Activated T-cell treated with anti-CD3 and anti-CD28 coated beads for 48 hours (primary cell): ENCODE measurements around the gene GRK3.
A peak's percentile ranks its signal among the peaks of the same experiment; 100 is the strongest.
"Not testable (repeated sequence)": the region's sequence is repeated elsewhere in the genome, so short reads cannot be mapped to it uniquely, and the experiment has no call there.

Experiments used
- DNase-seq: peaks from one replicate; pipeline ENCODE4 v3.0.0-alpha.2; 2020; ENCODE audit warnings: low read depth

Gene GRK3

GRCh38 chr22:25698978-25699377 is 134.5 kb downstream of the GRK3 start:
- no peak for DNase-seq

- DNase-seq: no peak
Observed at GRCh38 chr22:25701056-25701780, 136.7 kb downstream of the GRK3 start.

DNA sequence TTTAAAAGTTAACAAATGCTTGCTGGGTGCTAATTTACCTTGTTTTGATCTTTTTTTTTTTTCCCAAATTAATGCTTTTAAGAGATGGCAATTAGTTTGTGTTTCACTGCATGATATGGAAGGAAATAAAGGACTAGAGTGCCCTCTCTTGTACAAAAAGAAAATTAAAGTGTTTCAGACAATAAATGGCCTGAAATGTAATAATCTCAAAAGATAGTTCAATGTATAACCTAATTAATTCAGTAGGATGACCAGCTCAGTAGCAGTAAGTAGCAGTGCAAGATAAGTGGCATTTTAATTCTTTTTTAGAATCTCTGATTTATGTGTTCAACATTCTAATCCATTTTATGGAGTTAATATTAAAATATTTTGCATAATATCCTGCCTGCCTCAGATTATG is 137.6 kb downstream of the GRK3 start:
- no peak for DNase-seq

DNA sequence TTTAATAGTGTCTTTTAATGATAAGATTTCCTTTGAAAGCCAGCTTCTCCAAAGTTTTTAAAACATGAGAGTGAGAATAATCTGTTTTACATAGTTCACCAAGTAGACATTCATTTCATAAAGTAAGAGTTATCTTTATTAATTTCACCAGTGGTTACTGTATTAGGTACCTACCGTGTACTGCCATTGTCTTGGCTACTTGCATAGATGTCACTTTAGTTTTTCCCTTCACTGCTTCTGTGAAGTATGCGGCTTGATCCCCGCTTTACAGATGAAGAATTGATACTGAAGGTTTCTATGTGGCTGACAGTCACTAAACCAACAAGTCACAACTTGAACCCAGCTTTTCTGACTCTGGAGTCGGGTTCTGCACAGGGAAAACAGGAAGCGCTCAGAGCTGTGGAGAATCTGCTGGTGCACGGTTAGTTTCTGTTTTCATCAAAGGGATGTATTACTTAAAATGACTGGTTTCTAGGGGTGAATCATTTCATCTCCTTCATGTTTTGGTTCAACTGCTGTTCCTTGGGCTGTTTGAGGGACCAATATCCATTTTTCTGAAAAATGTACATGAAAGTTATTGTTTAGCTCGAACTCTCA is 138.2 kb downstream of the GRK3 start:
- peak; percentile 15 for DNase-seq

GRCh38 chr22:25704701-25705100 is 140.2 kb downstream of the GRK3 start:
- no peak for DNase-seq

DNA sequence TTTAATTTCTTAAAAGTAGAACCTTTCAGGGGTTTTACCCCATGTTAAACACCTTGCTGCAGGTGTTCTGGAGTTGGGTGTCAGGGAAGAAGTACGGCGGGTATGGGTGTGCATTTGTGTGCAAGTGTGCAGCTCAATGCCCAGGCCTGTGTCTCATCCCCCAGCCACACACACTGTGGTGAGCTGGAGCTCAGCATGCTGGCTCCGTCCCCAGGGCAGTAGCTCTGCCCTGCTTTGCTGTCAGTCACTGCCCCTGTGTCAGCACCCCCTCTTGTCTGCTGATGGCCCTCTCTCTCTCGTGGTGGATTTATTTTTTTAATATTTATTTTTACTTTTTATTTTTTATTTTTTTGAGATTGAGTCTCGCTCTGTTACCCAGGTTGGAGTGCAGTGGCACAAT is 141.7 kb downstream of the GRK3 start:
- DNase-seq: no peak

DNA sequence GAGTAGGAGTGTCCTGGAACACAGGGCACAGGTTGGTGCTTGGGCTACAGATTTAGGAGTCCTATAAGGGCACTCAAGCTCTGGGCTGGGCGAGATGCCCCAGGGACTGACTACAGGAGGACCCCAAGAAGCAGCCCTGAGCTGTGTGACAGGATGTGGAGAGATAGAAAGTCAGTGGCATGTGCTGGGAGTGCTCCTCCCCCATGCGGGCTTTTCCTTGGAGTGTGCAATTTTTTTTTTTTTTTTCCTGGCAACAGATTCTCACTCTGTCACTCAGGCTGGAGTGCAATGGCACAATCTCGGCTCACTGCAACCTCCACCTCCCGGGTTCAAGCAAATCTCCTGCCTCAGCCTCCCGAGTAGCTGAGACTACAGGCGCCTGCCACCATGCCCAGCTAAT is 144.0 kb downstream of the GRK3 start:
- DNase-seq: not testable (repeated sequence)

- DNase-seq: peak; percentile 23
Observed at GRCh38 chr22:25709758-25710157, 145.3 kb downstream of the GRK3 start.

DNA sequence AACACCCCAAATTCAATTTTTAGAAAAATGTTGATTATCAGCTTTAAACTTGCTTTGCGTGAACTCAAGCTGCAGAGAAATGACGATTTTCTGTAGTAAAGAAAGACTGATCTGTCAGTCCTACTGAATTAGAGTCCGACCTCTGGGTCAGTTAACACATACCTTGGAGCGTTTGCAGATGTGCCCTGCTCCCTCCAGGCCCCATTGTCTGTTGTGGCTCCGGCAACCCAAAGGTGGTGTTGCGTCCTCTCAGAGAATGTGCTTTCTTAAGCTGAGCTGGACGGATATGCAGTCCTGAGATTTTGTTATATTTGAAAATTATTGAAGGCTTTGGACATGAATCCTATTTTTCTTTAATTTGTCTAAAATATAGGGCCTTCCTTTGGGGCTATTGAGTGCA is 146.0 kb downstream of the GRK3 start:
- no peak for DNase-seq

- DNase-seq: no peak
Observed at GRCh38 chr22:25711491-25711890, 147.0 kb downstream of the GRK3 start.

DNA sequence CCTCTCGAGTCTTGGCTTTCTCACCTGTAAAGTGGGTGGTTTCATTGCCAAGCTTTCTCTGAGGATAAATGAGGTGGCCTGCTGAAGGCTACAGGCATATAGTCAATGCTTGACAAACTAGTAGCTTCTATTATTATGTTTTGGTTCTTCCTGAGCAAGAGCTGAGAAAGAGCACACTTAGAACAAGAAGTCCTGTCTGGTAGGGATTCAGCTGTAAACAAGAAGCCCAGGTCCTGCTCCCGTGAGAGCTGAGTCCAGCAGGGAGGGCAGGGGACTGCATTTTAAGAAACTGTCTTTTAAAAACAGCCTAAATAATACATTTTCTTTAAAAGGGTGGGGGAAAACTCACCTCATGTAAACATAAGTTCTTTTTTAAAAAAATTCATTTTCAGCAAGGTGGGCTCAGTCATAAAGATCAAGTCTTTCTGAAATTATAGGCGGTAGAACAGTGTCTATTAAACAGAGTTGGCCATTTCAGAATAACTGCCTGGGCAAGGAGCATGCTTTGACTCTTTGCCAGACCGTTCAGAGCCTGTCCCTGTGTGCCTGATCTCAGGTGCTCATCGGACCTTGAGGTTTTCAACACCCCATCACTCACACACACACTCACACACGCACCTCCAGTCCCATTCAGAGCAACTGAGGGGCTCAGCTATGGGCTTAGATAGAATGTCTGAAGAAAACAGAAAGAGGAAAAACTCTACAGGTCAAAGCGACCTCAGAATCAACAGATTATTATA is 148.4 kb downstream of the GRK3 start:
- DNase-seq: no peak

DNA sequence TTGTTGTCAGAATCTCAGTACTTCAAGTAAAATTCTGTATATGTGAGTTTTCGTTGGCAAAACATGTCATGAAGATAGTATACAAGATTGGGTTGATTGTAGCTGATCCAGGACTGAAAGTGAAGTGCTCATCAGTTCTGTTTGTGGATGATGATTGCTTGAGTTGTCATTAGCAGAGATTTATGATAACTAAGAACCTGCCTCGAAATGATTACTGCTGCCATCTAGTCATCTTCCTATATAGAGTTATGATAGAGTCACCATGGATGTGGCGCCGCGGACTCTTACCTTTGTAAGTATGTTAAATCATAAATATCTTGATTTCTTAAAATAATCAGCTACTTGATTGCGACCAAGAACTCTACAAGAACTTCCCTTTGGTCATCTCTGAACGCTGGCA is 149.6 kb downstream of the GRK3 start:
- DNase-seq: no peak

- DNase-seq: no peak
Observed at GRCh38 chr22:25714739-25715138, 150.3 kb downstream of the GRK3 start.

DNA sequence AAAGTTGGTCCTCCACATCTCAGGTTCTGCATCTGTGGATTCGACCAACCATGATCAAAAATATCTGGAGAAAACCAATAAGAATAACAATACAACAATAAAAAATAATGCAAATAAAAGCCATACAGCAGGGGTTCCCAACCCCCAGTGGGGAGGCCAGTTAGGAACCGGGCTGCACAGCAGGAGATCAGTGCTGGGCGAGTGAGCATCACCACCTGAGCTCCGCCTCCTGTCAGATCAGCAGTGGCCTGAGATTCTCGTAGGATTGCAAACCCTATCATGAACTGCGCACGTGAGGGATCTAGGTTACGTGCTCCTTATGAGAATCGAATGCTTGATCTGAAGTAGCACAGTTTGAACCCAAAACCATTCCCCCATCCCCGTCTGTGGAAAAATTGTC is 152.2 kb downstream of the GRK3 start:
- no peak for DNase-seq

DNA sequence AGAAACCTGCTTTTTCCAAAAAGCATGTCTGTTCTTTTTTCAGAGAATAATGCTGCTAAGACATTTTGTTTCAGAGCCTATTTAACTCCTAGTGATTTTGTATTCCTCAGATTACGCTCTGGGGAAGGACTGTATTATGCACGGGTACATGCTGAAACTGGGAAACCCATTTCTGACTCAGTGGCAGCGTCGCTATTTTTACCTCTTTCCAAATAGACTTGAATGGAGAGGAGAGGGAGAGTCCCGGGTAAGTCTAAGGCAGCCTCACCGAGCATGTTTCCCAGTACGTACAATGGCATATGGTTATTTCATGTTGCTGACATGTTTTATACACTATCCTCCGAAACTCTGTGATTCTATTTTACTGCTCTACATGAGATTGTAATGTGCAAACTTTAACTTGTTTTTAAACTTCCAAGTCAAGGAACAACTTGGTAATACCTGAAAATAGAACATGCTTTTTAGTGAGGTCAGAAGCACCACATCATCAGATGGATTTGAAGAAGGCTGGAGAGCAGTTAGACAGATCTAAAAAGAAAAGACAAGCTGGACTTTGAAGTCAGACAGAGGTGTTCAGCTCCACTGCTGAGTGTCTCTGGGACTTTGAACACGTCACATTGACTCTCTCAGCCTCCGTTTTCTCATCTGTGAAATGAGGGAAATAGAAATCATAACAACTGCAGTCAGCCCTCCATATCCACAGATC is 153.8 kb downstream of the GRK3 start:
- DNase-seq: no peak

GRCh38 chr22:25722223-25722622 is 157.7 kb downstream of the GRK3 start:
- DNase-seq: no peak

DNA sequence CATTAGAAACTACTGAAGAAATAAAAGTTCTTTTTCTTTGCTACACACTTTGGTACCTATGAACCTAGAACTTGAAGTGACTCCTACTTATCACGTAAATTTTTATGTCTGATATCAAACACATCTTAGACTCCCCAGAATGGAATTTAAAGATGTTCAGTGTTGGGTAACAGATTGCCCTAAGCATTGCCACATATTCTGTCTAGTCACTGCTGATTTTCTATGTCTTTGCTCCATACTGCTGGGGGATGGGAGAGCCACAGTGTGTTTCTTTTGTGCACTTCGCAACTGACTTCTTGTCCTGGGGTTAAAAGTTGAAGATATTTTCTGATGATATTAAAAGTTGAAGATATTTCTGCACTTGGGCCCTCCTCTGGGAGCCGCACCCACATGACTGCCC is 158.2 kb downstream of the GRK3 start:
- no peak for DNase-seq

GRCh38 chr22:25726241-25726640 is 161.8 kb downstream of the GRK3 start:
- DNase-seq: no peak

DNA sequence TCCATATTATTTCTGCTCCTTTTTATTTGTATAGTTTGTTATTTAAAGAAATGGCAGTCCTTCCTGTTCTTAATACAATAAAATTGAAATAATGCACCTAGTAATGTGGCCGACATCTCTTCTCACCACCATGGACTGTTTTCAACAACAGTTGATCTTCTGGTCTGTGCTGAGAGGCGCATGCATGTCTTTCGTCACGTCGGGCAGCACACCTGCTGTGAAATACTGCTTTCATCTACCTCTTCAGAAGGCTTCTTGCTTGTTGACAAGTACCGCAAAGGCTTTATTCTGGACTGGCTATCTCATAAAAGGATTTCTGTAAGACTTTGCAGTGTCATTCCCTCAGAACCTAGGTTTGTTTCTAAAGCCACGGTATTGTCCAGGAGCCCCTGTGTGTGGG is 163.6 kb downstream of the GRK3 start:
- no peak for DNase-seq

- DNase-seq: no peak
Observed at GRCh38 chr22:25729016-25729995, 164.8 kb downstream of the GRK3 start.

DNA sequence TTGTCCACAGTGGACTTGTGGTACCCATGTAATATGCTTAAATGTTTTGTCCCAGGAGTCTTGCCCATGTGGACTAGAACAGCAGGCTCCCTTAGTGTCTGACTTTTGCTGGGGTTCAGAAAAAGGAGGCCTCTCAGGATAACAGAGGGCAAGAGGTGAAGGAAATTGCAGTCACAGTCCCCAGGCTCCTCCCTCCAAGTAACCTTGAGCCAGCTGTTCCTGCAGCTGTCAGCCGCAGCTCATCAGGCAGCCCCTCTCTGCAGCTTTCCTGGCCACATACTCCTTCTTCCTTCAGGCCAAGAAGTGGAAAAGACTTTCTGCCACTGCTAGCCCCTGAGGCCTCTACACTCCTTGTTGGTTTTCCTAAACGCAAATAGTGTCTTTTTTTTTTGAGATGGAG is 171.2 kb downstream of the GRK3 start:
- DNase-seq: no peak
